HG03520 (cell line): ENCODE data around the gene NRDC.
"Not testable (repeated sequence)": the region's sequence is repeated elsewhere in the genome, so short reads cannot be mapped to it uniquely, and the experiment has no call there.

Experiments used
- ATAC-seq: cut with Tn5 transposase; IDR thresholded peaks from one replicate; pipeline ENCODE4 v1.9.1; 2021; ENCODE audit warnings: mild to moderate bottlenecking, moderate library complexity; ENCODE audit not compliant: unreplicated experiment

Gene NRDC

DNA sequence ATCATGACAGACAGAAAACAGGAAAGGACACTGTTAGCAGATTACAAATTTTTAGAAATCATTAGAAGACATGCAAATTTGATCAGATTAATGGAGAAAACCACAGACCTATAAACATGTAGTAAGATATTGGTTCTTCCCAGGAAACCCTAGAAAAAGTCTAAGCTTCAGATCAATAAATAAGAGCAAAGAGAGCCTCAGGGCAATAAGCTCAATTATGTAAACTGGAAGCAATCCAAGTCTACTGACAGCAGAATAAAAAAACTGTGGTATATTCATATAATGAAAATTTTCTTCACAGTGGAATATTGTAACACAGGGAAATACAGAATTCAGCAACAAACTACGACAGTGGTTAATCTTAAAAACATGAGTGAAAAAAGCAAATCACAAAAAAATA, 36.3 kb downstream of the NRDC start:
- ATAC-seq, result no peak

DNA sequence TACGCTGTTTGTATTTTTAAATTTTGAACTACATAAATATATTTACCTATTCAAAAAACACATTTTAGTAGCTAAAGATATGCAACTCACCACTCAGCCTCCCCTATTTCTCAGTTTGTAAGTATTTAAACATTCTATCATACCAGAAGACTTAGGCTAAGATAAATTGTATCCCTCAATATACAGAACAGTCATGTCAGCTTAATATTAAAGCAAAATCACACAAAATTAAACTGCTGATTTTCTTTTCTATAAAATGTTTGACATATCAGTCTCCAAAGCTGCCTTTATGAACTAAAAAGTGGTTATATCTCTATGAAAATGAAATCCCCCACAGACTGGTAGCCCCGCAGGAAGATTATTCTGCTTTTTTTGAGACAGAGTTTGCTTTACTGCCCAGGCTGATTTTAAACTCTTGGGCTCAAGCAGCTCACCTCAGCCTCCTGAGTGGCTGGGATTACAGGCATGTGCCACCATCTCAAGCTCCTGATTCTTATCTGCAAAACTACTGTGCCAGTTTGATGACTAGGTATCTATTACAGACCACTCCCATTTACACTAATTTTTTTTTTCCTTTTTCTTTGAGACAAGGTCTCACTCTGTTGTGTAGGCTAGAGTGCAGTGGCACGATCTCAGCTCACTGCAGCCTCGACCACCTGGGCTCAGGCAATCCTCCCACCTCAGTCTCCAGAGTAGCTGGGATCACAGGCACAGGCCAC, 37.6 kb downstream of the NRDC start:
- no peak for ATAC-seq

DNA sequence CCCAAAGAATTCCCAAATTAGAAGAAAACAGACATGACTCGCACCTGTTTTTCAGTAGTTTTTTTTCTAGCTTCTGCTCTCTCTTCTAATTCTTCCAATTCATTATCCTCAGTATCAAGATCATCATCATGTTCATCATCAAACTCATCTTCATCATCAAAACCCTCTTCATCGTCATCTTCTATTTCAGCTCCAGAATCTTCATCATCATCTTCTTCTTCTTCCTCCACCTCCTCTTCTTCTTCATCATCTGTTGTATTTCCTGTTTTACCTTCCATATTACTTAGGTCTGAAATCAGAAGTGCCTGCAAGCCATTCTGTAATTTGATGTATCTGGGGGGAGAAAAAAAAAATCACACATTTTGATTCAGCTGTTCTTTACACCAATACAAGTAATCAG, 38.3 kb downstream of the NRDC start:
- ATAC-seq, result no peak

DNA sequence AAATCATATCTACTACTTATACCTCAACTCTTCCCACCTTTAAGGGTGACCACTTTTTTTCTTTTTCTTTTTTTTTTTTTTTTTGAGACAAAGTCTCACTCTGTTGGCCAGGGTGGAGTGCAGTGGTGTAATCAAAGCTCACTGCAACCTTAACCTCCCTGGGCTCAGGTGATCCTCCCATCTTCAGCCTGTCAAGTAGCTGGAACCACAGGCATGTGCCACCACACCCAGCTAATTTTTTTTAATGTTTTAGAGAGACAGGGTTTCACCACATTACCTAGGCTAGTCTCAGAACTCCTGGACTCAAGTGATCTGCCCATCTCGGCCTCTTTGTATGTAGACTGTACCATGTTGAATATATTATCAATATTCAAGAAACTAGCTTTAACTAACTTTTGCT, 39.4 kb downstream of the NRDC start:
- no peak for ATAC-seq

DNA sequence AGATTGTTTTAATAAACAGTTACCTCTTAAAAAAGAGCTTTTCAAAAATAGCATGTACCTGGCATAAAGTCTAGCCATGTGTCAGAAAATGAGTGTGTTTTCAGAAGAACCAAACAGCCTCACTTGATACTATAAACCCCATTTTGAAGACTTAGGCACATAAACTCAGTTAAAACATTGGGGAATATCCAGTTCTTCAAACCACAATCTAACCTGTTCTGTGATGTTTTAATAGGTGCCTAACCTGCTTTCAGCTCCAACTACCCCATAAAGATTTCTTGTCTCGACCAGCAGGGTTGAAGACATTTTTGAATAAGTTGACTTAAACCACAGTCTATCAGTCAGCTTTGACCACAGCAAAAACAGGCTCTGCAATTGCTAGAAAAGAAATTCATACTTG, 41.3 kb downstream of the NRDC start:
- ATAC-seq, result no peak

DNA sequence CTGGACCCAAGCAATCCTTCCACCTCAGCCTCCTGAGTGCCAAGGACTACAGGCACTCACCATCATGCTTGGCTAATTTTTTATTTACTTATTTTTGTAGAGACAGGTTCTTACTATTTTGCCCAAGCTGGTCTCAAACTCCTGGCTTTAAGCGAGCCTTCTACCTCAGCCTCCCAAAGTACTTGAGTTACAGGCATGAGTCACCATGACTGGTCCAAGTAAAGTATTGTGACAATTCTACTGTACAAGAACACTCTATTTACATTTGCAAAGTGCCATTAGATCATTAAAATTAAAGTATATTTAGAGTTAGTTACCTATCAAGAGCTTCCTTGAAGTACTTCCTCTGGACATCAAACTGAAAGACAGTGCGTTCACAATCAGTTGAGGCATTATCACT, 44.8 kb downstream of the NRDC start:
- ATAC-seq, result no peak

DNA sequence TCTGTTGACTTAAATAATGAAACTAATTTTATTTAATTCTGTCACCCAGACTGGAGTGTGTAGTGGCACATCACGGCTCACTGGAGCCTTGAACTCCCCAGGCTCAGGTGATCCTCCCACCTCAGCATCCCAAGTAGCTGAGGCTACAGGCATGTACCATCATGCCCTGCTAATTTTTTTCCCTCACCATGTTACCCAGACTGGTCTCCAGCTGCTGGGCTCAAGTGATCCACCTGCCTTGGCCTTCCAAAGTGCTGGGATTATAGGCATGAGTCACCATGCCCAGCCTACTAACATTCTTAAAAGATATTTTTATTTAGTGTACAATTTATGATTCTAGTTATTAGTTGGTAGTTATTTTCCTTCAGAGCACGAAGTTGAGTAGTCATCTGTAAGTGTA, 49.5 kb downstream of the NRDC start:
- no peak for ATAC-seq

DNA sequence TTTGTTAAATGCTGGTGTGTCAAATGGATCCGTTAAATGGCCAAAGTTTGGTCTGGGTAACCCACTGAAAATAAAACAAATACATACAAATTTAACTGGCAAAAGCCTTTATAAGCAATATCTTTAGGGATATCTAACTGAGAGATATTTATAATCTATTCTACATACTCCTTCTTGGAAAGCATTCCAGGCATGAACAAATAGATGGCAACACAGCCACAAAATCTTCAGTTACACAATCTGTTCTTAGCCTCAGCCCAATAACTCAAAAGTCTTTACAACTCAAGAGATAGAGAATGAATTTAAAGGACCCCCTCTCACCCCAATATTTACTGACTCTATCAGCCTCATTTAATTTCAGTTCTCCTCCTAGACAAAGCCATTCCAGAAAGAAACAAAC, 58.7 kb downstream of the NRDC start:
- ATAC-seq, result no peak

DNA sequence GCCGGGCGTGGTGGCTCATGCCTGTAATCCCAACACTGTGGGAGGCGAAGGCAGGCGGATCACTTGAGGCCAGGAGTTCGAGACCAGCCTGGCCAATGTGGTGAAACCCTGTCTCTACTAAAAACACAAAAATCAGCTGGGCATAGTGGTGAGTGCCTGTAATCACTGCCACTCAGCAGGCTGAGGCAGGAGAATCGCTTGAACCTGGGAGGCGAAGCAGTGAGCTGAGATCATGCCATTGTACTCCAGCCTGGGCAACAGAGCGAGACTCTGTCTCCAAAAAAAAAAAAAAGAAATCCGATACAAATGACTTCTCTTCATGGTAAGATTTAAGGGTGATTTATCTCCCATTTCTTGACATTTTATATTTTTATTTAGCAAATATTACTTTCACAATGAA, 59.5 kb downstream of the NRDC start:
- ATAC-seq, result not testable (repeated sequence)

DNA sequence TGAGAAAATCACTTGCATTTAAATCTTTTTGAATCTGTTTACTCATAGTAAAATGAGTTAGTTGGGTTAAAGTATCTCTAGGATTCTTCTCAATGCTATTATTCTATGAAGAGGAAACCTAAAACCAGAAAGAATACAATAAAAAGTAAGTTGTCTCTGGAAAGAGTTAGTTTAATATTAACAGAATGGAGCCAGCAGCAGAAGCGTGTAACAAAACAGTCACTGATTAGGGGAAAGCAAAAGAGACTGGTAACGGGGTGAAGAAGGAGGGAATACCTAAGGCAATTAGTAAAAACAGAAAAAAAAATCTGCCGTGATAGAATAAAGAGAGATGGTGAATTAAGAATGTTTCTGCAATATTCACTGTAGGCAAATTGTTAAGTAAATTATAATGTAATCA, 60.0 kb downstream of the NRDC start:
- ATAC-seq, result no peak

DNA sequence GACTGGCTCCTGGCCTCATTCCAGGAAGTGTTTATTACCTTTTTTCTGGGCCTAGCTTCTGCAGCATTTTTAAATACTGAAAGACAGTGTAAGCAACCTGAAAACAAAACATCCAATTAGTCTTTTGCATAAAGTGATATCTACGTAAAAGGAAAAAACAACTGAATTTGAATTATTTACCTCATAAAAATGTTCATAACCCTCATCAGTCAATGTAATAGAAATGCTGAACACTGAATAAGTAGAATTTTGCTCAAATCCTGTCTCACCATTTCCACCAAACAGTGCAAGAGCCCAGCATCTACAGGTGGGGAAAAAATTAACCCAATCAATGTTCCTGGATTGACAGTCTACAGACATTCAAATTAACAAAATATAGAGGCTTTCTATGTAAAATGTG, 64.0 kb downstream of the NRDC start:
- no peak for ATAC-seq

DNA sequence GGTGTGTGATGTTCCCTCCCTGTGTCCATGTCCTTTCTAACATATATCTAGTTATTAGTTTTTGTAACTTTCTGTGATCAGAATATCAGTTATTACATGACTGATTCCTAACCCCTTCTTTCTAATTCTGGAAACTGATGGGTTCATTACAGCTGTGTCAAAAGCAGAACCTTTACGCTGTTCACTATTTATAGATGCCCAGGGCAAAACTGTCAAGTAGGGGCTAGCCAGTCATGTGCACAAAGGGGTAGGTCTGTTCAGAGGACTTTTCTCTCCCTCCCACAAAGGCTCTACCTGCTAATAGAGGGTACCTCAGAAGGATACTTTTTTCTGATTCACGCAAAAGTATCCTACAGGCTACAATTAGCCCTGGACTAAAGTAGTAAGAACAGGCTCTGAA, 79.2 kb downstream of the NRDC start:
- ATAC-seq, result no peak

DNA sequence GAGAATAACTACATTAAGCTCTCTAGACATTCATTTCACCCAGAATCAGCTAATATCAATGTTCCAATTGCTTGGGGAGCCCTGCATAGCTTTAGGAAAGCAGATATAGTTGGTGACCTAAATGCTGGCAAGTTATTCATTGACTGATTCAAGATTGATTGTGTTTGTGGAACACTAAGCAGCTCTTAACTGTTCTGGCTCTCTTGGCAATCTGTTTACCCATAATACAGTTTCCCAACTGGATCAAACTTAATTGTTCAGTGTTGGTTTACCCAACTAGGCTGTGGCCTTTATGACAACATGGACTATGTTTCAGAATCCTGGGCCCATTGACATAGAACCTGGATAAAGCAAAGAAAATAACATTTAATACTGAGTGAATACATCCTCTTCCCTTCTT, 83.7 kb downstream of the NRDC start:
- ATAC-seq, result no peak

DNA sequence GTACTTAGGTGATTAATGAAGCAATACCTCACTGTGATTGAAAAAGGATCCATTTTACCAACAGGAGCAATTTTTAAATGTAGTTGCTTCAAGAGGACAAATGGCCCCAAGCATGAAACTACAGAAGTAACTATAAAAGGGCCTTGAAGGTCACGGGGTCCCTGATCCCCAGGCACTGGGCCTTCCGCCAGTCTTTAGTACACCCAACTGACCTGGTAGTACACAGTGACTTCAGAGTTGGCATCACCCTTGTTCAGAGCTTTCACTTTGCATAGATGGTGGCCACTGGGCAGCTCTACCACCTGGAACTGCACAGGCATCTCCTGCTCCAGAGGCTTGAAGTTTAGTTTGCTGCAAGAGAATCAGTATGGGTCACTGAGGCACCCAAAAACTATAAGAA, 84.3 kb downstream of the NRDC start:
- no peak for ATAC-seq

DNA sequence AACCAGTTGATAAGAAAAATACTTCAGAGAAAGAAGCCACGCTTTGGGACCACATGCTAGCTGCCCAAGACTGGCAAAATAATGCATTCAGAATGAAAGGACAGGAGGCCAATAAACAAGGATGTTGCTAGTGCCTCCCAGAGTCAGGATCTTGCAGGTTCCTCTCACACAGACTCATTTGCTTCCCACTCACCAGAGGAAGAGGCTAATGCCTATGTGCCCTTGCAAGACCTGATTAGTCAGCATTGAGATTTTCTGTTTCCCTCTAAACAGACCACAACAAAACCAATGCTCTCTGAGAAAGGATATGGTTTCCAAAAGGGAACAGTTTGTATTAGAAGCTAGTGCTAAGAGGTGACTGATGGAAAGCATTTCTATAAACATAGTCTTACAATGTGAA, 85.7 kb downstream of the NRDC start:
- no peak for ATAC-seq

DNA sequence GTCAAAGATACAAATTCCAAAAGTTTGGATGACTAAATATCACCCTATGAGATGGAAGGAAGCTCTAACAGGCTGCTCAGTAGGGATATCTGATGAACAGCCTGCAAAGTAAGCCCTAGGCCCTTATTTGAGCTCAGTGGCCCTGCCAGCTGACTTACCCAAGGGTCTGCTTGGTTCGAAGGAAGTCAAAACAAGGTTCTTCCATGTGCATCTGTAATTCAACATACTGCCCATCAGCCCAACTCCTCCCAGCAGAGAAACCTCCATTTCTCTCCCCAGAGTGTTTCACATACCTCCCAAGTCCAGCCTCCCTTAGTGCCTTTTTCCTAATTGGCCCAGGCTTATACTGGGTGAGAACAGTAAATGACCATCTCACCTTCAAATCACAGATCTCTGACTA, 86.6 kb downstream of the NRDC start:
- ATAC-seq, result no peak

DNA sequence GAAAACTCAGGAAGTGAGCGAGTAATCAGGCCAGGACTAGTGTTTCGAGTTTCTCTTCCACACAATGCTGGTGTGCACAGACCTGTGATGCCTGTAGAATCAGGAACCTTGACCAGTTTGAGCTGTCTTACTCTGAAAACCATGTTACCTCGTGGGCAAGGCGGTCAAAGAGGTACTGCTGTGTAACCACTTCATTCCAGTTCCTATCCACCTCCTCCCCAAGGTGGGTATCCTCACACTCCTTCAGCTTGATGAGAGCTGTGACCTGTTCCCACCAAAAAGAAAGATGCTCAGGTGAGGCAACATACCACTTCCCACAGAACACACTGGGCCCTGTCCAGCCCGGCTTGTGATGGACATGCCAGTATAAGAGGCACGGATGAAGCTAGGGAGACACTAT, 88.1 kb downstream of the NRDC start:
- ATAC-seq, result no peak

DNA sequence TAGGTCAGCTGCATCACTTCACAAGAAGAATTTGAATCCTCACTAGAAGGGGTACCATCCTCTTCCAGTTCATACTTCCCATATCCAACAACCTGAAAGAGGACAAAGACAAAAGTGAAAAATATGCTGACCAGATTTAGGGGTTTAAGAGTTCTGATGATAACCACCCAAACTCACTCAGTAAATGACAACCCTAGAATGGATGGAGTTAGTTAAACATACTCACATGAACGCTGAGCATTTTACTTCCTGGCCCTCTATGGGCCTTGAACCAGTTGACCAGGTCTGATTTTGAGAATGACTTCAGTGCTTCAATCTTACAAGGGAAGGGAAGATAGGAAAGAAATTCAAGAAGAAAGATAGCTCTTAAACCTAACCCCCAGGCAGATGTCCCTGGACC, 89.2 kb downstream of the NRDC start:
- no peak for ATAC-seq

DNA sequence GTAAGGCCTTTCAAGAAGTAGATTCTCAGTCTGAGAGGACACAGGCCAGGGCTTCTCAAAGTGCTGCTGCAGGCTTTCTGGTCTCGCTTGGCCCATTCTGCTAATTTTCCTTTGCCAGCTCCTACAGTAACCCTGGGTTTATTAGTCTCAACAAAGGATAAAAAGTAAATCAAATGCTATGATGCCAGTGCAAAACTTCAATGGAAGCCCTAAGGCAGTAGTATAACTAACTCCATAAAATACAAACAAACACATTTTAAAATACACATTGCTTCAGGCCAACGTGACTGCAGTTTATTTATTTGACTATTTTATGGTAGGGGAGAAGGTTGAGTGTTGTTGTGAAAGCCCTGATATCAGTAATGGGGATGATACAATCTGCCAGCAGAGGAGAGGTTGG, 89.6 kb downstream of the NRDC start:
- no peak for ATAC-seq

DNA sequence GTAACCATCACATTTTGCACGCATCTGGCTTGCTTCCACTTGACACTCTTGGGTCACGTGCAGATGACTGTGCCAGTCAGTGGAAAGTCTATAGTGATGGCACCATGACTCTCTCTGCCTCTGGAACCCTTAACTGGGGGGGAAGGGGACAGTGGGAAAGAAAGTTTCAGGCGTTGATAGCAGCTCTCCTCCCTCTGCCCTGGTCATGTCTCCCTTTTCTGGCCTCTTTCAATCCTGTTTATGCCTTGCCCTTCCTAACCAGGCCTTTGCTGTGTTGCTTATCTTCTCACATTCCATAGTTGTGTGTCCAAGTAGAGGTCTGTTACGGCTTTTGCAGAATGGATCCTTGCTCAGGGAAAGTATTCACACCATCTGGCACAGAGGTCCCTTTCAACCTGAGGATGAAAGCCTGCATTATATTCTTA, 93.5 kb downstream of the NRDC start:
- no peak for ATAC-seq

DNA sequence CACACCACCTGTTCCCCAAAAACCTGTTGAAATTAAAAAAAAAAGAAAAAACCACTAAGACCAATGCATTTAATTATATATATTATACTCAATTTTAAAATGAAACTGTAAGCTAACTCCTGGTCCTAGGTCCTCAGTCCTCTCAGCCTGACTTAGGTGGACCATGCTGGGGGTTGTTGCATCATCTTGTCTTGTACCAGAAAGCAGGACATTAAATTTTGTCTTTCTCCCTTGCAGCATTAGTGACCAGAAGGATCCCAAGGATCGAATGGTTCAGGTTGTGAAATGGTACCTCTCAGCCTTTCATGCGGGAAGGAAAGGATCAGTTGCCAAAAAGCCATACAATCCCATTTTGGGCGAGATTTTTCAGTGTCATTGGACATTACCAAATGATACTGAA, 97.6 kb downstream of the NRDC start:
- ATAC-seq, result no peak

DNA sequence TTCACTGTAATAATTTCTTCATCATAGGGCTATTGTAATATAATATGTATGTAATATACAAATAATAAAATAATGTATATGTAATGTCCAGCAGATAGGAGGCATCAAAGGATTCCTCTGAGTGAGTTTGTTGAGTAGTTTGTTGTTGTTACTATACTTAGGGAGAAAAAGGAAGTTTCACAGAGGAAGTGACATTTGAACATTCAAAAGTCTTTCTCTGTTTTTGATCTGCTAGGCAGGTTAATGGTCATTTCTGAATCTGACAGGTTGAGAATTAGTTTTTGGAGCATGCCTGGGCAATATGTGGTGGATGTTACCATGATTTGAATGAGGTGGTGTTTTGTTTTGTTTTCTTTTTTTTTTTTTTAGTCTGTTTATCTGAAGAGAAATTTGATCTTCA, 102.1 kb downstream of the NRDC start:
- ATAC-seq, result no peak

DNA sequence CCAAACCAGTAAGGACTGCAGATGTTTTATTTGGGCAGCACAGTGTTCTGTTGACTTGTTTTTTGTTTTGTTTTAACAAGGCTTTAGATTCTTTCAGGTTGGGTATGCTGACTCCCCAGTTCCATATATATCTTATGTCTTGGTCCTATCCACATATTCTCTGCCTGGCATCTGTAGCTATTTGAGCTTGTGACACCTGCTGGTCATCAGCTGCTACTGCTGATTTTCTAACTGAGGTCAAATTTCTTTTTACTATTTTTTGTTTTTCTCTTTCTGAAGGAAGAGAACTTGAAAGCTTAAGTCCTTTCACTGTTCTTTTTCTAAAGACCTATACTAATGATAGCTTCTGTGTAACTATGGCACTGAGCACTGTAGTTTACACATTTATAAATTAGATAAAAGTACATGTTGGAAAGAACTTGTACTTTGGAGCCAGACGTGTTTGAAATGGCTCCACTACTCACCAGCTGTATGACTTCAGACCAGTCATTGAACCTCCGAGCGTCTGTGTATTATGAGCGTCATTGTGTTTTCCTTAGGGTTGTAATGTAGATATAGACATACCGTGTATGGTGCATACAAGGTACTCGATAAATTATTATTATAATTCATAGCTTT, 109.4 kb downstream of the NRDC start:
- no peak for ATAC-seq
